ENCODE measurements around the gene MPP4.

DNA sequence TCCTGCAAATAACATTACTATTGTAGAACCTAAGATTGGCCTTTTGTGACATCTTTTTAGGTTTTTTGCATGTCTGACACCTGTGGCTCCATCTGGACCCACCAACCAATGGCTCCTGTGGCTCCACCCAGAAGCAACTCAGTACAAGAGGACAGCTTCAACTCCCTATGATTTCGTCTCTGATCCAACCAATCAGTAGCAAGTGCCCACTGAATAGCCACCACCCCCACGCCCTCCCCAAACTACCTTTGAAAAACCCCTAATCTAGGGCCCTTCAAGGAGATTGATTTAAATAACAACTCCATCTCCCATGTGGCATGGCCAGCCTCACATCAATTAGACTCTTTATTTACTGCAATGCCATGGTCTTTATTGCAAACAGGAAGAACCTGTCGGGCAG, 23.6 kb downstream of the MPP4 start:
- TF ChIP-seq POLR2A (IDR thresholded peaks at IDR 0.05; ENCODE audit: low read depth, low read length): no peak
- TF ChIP-seq PAX5 (IDR thresholded peaks at IDR 0.05; ENCODE audit: insufficient read depth, low read length, severe bottlenecking): no peak
- no peak for TF ChIP-seq SPI1 (IDR thresholded peaks at IDR 0.05; ENCODE audit: low read depth, low read length)
- no peak for TF ChIP-seq TAF1 (IDR thresholded peaks at IDR 0.05; ENCODE audit: low read depth, low read length)

Measured in GM12891 (cell line).